CD4-positive, alpha-beta memory T cell (primary cell): ENCODE data around the gene C1GALT1. TPM values are rescaled to one million over a fixed set of nuclear protein-coding genes. Genes with fewer than 3 reads are reported as not detected.

Experiments used
- CTCF ChIA-PET: fragments of 350-600 bp; sonication (Branson Sonifier 250); formaldehyde crosslinking; loops from one replicate; lab custom pipeline; 2021; ENCODE audit warnings: inconsistent platforms; ENCODE audit not compliant: partially characterized antibody; lab: Charles Lee
- POLR2A ChIA-PET: fragments of 350-600 bp; sonication (Branson Sonifier 250); formaldehyde crosslinking; loops from one replicate; lab custom pipeline; 2021; ENCODE audit not compliant: partially characterized antibody; lab: Charles Lee
- DNase-seq, 5 donors: peaks; one replicate each; pipeline versions ENCODE4 v3.0.0 to v3.0.0-alpha.2; 2020 to 2022; ENCODE audit warnings: mixed read lengths in 1 of 5
- H3K27ac ChIP-seq: one replicate; pipeline ENCODE4 v1.7.0; 2013; ENCODE audit warnings: low read depth, low read length
- H3K27me3 ChIP-seq: 2 replicates; pipeline ENCODE4 v1.7.0; 2013; ENCODE audit warnings: mild to moderate bottlenecking, low read length, moderate library complexity; ENCODE audit not compliant: insufficient read depth
- H3K36me3 ChIP-seq: 2 replicates; pipeline ENCODE4 v1.7.0; 2013; ENCODE audit warnings: mild to moderate bottlenecking, low read length, moderate library complexity; ENCODE audit not compliant: insufficient read depth
- H3K4me1 ChIP-seq: 2 replicates; pipeline ENCODE4 v1.7.0; 2013; ENCODE audit warnings: mild to moderate bottlenecking, low read length, moderate library complexity; ENCODE audit not compliant: insufficient read depth
- H3K4me3 ChIP-seq, 2 donors: one replicate each; pipeline ENCODE4 v1.7.0; 2013; ENCODE audit warnings: low read length in 2 of 2, mild to moderate bottlenecking in 1 of 2
- H3K9me3 ChIP-seq, 2 donors: one replicate each; pipeline ENCODE4 v1.7.0; 2013; ENCODE audit warnings: low read length in 2 of 2, control low read depth in 1 of 2; ENCODE audit not compliant: control insufficient read depth in 1 of 2
- H3K27ac Mint-ChIP-seq, 7 donors: one replicate each; pipeline ENCODE4 v1.8.0; 2020 to 2021; ENCODE audit warnings: mixed read lengths in 7 of 7, mild to moderate bottlenecking in 6 of 7, inconsistent platforms in 3 of 7, moderate library complexity in 3 of 7
- H3K27me3 Mint-ChIP-seq, 2 donors: one replicate each; pipeline ENCODE4 v1.8.0; 2020 to 2021; ENCODE audit warnings: mixed read lengths in 2 of 2
- H3K36me3 Mint-ChIP-seq, 2 donors: one replicate each; pipeline ENCODE4 v1.8.0; 2020 to 2021; ENCODE audit warnings: mixed read lengths in 2 of 2, inconsistent platforms in 1 of 2, mild to moderate bottlenecking in 1 of 2
- H3K4me1 Mint-ChIP-seq, 4 donors: one replicate each; pipeline ENCODE4 v1.8.0; 2020 to 2021; ENCODE audit warnings: mixed read lengths in 4 of 4, mild to moderate bottlenecking in 1 of 4
- H3K4me3 Mint-ChIP-seq, 8 donors: one replicate each; pipeline ENCODE4 v1.8.0; 2020 to 2021; ENCODE audit warnings: mixed read lengths in 8 of 8, mild to moderate bottlenecking in 7 of 8, moderate library complexity in 6 of 8, inconsistent platforms in 3 of 8
- H3K9me3 Mint-ChIP-seq, 8 donors: one replicate each; pipeline ENCODE4 v1.8.0; 2020 to 2021; ENCODE audit warnings: mixed read lengths in 8 of 8, mild to moderate bottlenecking in 5 of 8, inconsistent platforms in 3 of 8, moderate library complexity in 1 of 8
- intact Hi-C: fragments of 100-400 bp; cut with micrococcal nuclease; formaldehyde crosslinking; loops from one replicate; pipeline ENCODE4 v1.15.1; 2023
- polyA plus RNA-seq, 2 donors: library from polyadenylated mRNA; unstranded; fragments of 300-500 nt; fragmentation: Illumina TruSeq; gene quantifications; one replicate each; pipeline ENCODE4 v1.2.3, GENCODE V29; 2021
- total RNA-seq, 2 experiments: library from RNA; stranded (reverse); gene quantifications; one replicate each; pipeline ENCODE4 v1.2.3, GENCODE V29; 2021

The C1GALT1 gene
- total and polyA plus RNA-seq, 4 experiments from 2014 or later = 54.6 to 68.5 (median 58.6) TPM

GRCh38 chr7:7216279-7216678, 33.9 kb downstream of the C1GALT1 start:
- no peak for DNase-seq
- H3K4me3 Mint-ChIP-seq = no peak overlapping the region
- intact Hi-C loops = no loop called here
- H3K27ac Mint-ChIP-seq = peak overlapping the region in 1 of 7 donors; percentile 9
- CTCF ChIA-PET = no interaction called here
- H3K4me1 Mint-ChIP-seq = peaks cover 18 to 34% (median 29%) of the 10 kb centered on the region in 4 donors
- H3K27me3 ChIP-seq = no peaks in the 10 kb centered on the region
- H3K36me3 ChIP-seq = peaks cover 9% of the 10 kb centered on the region
- H3K27me3 Mint-ChIP-seq = no peaks in the 10 kb centered on the region
- H3K9me3 Mint-ChIP-seq = no peaks in the 10 kb centered on the region
- POLR2A ChIA-PET = no interaction called here
- peaks cover 44 to 62% of the 10 kb centered on the region in 2 donors for H3K36me3 Mint-ChIP-seq
- no peak overlapping the region for H3K4me3 ChIP-seq
- H3K9me3 ChIP-seq = no peaks in the 10 kb centered on the region
- no peak overlapping the region for H3K27ac ChIP-seq
- no peaks in the 10 kb centered on the region for H3K4me1 ChIP-seq

- no peak overlapping the region for H3K4me3 Mint-ChIP-seq
- intact Hi-C loops = no loop called here
- DNase-seq = no peak
- H3K4me3 ChIP-seq = no peak overlapping the region
- ChIA-PET CTCF (no interaction called here), POLR2A (no interaction called here)
- H3K27ac Mint-ChIP-seq = no peak overlapping the region
- peaks cover 9% of the 10 kb centered on the region for H3K36me3 ChIP-seq
- H3K27me3 Mint-ChIP-seq = no peaks in the 10 kb centered on the region
- H3K4me1 Mint-ChIP-seq = peaks cover 24 to 43% (median 32%) of the 10 kb centered on the region in 4 donors
- H3K9me3 ChIP-seq = no peaks in the 10 kb centered on the region
- no peaks in the 10 kb centered on the region for H3K9me3 Mint-ChIP-seq
- H3K36me3 Mint-ChIP-seq = peaks cover 44 to 61% of the 10 kb centered on the region in 2 donors
- no peaks in the 10 kb centered on the region for H3K27me3 ChIP-seq
- H3K4me1 ChIP-seq = peaks cover 7% of the 10 kb centered on the region
- H3K27ac ChIP-seq = no peak overlapping the region
Observed at GRCh38 chr7:7219216-7219615, 36.9 kb downstream of the C1GALT1 start.

- Histone ChIP-seq H3K36me3 (no peaks in the 10 kb centered on the region), H3K27ac (no peak overlapping the region), H3K4me3 (no peak overlapping the region), H3K27me3 (no peaks in the 10 kb centered on the region), H3K9me3 (no peaks in the 10 kb centered on the region), H3K4me1 (peaks cover 7% of the 10 kb centered on the region)
- Mint-ChIP-seq H3K27ac (peak overlapping the region in 2 of 7 donors; percentile 0 to 58), H3K27me3 (no peaks in the 10 kb centered on the region), H3K4me3 (peak overlapping the region in 1 of 8 donors; percentile 3), H3K9me3 (no peaks in the 10 kb centered on the region), H3K4me1 (peaks cover 29 to 43% (median 34%) of the 10 kb centered on the region in 4 donors), H3K36me3 (peaks cover 37 to 53% of the 10 kb centered on the region in 2 donors)
- ChIA-PET CTCF (interaction anchor here (1.7 kb wide), 1 partner anchor 13 kb away, joined by 5 read pairs; no protein-coding TSS in a partner anchor), POLR2A (no interaction called here)
- intact Hi-C loops = no loop called here
- no peak for DNase-seq
Observed at GRCh38 chr7:7220821-7221220, 38.5 kb downstream of the C1GALT1 start.

- intact Hi-C loops = no loop called here
- no peak overlapping the region for H3K4me3 Mint-ChIP-seq
- POLR2A ChIA-PET = interaction anchor here (0.9 kb wide), 1 partner anchor 12 kb away, joined by 3 read pairs; no protein-coding TSS in a partner anchor
- H3K27ac Mint-ChIP-seq = peak overlapping the region in 3 of 7 donors; percentile 20 to 59 (median 50)
- H3K36me3 Mint-ChIP-seq = peaks cover 35 to 48% of the 10 kb centered on the region in 2 donors
- no peak overlapping the region for H3K27ac ChIP-seq
- no peak overlapping the region for H3K4me3 ChIP-seq
- H3K9me3 Mint-ChIP-seq = no peaks in the 10 kb centered on the region
- CTCF ChIA-PET = interaction anchor here (1.0 to 1.7 kb wide), 2 partner anchors 11 to 12 kb away, joined by 4 to 5 read pairs; no protein-coding TSS in a partner anchor
- no peaks in the 10 kb centered on the region for H3K27me3 Mint-ChIP-seq
- no peaks in the 10 kb centered on the region for H3K27me3 ChIP-seq
- no peaks in the 10 kb centered on the region for H3K36me3 ChIP-seq
- H3K9me3 ChIP-seq = no peaks in the 10 kb centered on the region
- no peak for DNase-seq
- H3K4me1 Mint-ChIP-seq = peaks cover 26 to 42% (median 33%) of the 10 kb centered on the region in 4 donors
- peaks cover 7% of the 10 kb centered on the region for H3K4me1 ChIP-seq
Observed at GRCh38 chr7:7221599-7222038, 39.3 kb downstream of the C1GALT1 start.

- no peaks in the 10 kb centered on the region for H3K27me3 Mint-ChIP-seq
- intact Hi-C loops = no loop called here
- ChIA-PET CTCF (no interaction called here), POLR2A (no interaction called here)
- no peak overlapping the region for H3K4me3 ChIP-seq
- no peak overlapping the region for H3K27ac ChIP-seq
- peaks cover 18 to 35% (median 27%) of the 10 kb centered on the region in 4 donors for H3K4me1 Mint-ChIP-seq
- H3K4me1 ChIP-seq = peaks cover 7% of the 10 kb centered on the region
- peaks cover 27 to 33% of the 10 kb centered on the region in 2 donors for H3K36me3 Mint-ChIP-seq
- no peak overlapping the region for H3K27ac Mint-ChIP-seq
- no peaks in the 10 kb centered on the region for H3K36me3 ChIP-seq
- H3K9me3 ChIP-seq = no peaks in the 10 kb centered on the region
- H3K4me3 Mint-ChIP-seq = peak overlapping the region in 1 of 8 donors; percentile 30
- DNase-seq = no peak
- H3K9me3 Mint-ChIP-seq = no peaks in the 10 kb centered on the region
- H3K27me3 ChIP-seq = no peaks in the 10 kb centered on the region
Observed at GRCh38 chr7:7223250-7223649, 40.9 kb downstream of the C1GALT1 start.

GRCh38 chr7:7226407-7226806, 44.1 kb downstream of the C1GALT1 start:
- Mint-ChIP-seq H3K36me3 (peaks cover 33 to 37% of the 10 kb centered on the region in 2 donors), H3K4me3 (no peak overlapping the region), H3K27ac (no peak overlapping the region), H3K9me3 (peaks cover 0 to 21% (median 7%) of the 10 kb centered on the region in 8 donors), H3K27me3 (no peaks in the 10 kb centered on the region), H3K4me1 (peaks cover 14 to 49% (median 30%) of the 10 kb centered on the region in 4 donors)
- Histone ChIP-seq H3K4me1 (peaks cover 7% of the 10 kb centered on the region), H3K4me3 (no peak overlapping the region), H3K9me3 (no peaks in the 10 kb centered on the region), H3K27ac (no peak overlapping the region), H3K27me3 (no peaks in the 10 kb centered on the region), H3K36me3 (no peaks in the 10 kb centered on the region)
- DNase-seq = no peak
- intact Hi-C loops = no loop called here
- CTCF ChIA-PET = no interaction called here
- POLR2A ChIA-PET = no interaction called here

GRCh38 chr7:7228472-7228871, 46.1 kb downstream of the C1GALT1 start:
- CTCF ChIA-PET = interaction anchor here (0.9 kb wide), 1 partner anchor 15 kb away, joined by 3 read pairs; no protein-coding TSS in a partner anchor
- intact Hi-C loops = no loop called here
- Mint-ChIP-seq H3K9me3 (peaks cover 0 to 30% (median 13%) of the 10 kb centered on the region in 8 donors), H3K27ac (peak overlapping the region in 2 of 7 donors; percentile 42 to 67), H3K27me3 (no peaks in the 10 kb centered on the region), H3K4me1 (peaks cover 7 to 50% (median 30%) of the 10 kb centered on the region in 4 donors), H3K4me3 (peak overlapping the region in 2 of 8 donors; percentile 2 to 10), H3K36me3 (peaks cover 35 to 44% of the 10 kb centered on the region in 2 donors)
- Histone ChIP-seq H3K36me3 (no peaks in the 10 kb centered on the region), H3K4me1 (peaks cover 5% of the 10 kb centered on the region), H3K9me3 (no peaks in the 10 kb centered on the region), H3K27ac (no peak overlapping the region), H3K27me3 (no peaks in the 10 kb centered on the region), H3K4me3 (no peak overlapping the region)
- DNase-seq = no peak
- POLR2A ChIA-PET = no interaction called here
